Stimulated activated CD8-positive, alpha-beta memory T cell treated with anti-CD3 and anti-CD28 coated beads, Interleukin-2, amount 100 ng/mL, for 1 hour (primary cell): ENCODE results near the gene CPA2.
A peak's percentile ranks its signal among the peaks of the same experiment; 100 is the strongest.
"Not testable (repeated sequence)": the region's sequence is repeated elsewhere in the genome, so short reads cannot be mapped to it uniquely, and the experiment has no call there.

Source experiments
- DNase-seq, 2 donors: peaks; one replicate each; pipeline ENCODE4 v3.0.0-alpha.2; 2020; ENCODE audit warnings: low read depth in 2 of 2

The CPA2 gene

GRCh38 chr7:130266258-130266960, at the start of gene CPA2:
CPA2 (plus strand) TSS chr7:130266863; CDS start chr7:130266882, 19 bp downstream.
- no peak for DNase-seq

GRCh38 chr7:130218806-130219620, 47.6 kb upstream of the CPA2 start:
- no peak for DNase-seq

GRCh38 chr7:130219871-130220270, 46.8 kb upstream of the CPA2 start:
- no peak for DNase-seq

GRCh38 chr7:130221746-130222145, 44.9 kb upstream of the CPA2 start:
- DNase-seq = no peak

- no peak for DNase-seq
Observed at GRCh38 chr7:130223646-130224045, 43.0 kb upstream of the CPA2 start.

GRCh38 chr7:130224210-130224609, 42.5 kb upstream of the CPA2 start:
- no peak for DNase-seq

- DNase-seq = not testable (repeated sequence)
Observed at GRCh38 chr7:130224923-130225322, 41.7 kb upstream of the CPA2 start.

- DNase-seq = no peak
Observed at GRCh38 chr7:130226333-130226732, 40.3 kb upstream of the CPA2 start.

GRCh38 chr7:130227883-130228575, 38.6 kb upstream of the CPA2 start:
- no peak for DNase-seq

- DNase-seq = no peak
Observed at GRCh38 chr7:130228840-130229502, 37.7 kb upstream of the CPA2 start.

GRCh38 chr7:130229981-130230380, 36.7 kb upstream of the CPA2 start:
- DNase-seq = not testable (repeated sequence)

GRCh38 chr7:130231792-130232191, 34.9 kb upstream of the CPA2 start:
- DNase-seq = no peak

GRCh38 chr7:130232209-130232608, 34.5 kb upstream of the CPA2 start:
- no peak for DNase-seq

GRCh38 chr7:130234078-130234477, 32.6 kb upstream of the CPA2 start:
- DNase-seq = no peak

GRCh38 chr7:130236361-130236760, 30.3 kb upstream of the CPA2 start:
- not testable (repeated sequence) for DNase-seq

- DNase-seq = no peak
Observed at GRCh38 chr7:130240240-130240639, 26.4 kb upstream of the CPA2 start.

GRCh38 chr7:130242198-130243014, 24.3 kb upstream of the CPA2 start:
- DNase-seq = peak; percentile 4 to 25

GRCh38 chr7:130243486-130243885, 23.2 kb upstream of the CPA2 start:
- DNase-seq = not testable (repeated sequence)

- not testable (repeated sequence) for DNase-seq
Observed at GRCh38 chr7:130246491-130246890, 20.2 kb upstream of the CPA2 start.

GRCh38 chr7:130248842-130249241, 17.8 kb upstream of the CPA2 start:
- not testable (repeated sequence) for DNase-seq

- not testable (repeated sequence) for DNase-seq
Observed at GRCh38 chr7:130249626-130250025, 17.0 kb upstream of the CPA2 start.
